ENCODE measurements around the gene TDRD12.

The TDRD12 gene

DNA sequence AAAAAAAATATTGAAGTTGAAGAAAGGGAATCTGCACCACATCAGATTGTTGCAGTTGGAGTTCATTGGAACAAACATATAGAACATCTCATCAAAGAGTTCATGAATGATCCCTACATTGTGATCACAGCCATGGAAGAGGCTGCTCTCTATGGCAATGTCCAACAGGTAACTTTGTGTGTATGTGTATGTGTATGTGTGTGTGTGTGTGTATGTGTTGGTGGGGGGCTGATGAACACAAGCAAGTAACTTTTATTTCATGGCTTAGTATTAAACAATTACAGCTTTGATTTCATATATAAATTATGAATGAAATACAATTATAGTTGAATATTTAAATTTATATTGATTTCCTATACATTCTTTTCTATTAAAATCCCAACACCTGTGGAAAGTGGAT lies 80.6 kb downstream of the TDRD12 start:
- TF ChIP-seq, protein P1, sequence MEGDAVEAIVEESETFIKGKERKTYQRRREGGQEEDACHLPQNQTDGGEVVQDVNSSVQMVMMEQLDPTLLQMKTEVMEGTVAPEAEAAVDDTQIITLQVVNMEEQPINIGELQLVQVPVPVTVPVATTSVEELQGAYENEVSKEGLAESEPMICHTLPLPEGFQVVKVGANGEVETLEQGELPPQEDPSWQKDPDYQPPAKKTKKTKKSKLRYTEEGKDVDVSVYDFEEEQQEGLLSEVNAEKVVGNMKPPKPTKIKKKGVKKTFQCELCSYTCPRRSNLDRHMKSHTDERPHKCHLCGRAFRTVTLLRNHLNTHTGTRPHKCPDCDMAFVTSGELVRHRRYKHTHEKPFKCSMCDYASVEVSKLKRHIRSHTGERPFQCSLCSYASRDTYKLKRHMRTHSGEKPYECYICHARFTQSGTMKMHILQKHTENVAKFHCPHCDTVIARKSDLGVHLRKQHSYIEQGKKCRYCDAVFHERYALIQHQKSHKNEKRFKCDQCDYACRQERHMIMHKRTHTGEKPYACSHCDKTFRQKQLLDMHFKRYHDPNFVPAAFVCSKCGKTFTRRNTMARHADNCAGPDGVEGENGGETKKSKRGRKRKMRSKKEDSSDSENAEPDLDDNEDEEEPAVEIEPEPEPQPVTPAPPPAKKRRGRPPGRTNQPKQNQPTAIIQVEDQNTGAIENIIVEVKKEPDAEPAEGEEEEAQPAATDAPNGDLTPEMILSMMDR (IDR thresholded peaks at IDR 0.05), result no peak

DNA sequence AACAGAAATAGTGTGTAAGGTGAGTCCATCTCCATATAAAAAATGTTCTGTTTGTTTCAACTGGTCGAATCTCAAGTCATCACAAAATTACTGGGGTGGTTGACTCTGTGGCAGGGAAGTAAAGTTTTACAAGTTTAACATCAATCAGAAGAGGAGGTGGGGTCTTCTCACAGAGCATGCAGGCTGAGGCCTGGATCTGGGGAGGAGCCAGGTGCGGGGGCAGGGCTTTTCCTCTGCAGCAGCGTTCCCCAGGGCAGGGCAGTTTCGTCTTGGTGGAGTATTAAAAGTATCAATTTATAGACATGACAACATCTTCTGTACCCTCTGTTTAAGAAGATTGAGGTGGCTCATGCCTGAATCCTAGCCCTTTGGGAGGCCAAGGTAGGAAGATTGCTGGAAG lies 81.2 kb downstream of the TDRD12 start:
- TF ChIP-seq, protein P1 (IDR thresholded peaks at IDR 0.05), result no peak

DNA sequence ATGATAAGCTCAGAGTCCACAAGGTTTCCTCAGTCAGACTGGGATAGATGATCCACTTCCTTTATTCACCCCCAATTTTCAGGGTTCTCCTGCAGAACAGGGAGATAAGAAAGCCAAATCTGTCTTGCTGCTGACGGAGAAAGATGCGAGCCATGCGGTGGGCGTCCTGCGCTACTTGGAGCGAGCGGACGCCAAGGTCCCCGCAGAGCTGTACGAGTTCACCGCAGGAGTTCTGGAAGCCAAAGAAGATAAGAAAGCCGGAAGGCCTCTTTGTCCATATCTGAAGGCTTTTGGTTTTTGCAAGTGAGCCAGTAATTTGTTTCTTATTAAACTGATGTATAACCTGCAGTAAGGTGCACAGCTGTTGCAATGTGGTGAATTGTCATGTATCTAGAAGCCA lies 83.3 kb downstream of the TDRD12 start:
- TF ChIP-seq, protein P1 (IDR thresholded peaks at IDR 0.05), result no peak

DNA sequence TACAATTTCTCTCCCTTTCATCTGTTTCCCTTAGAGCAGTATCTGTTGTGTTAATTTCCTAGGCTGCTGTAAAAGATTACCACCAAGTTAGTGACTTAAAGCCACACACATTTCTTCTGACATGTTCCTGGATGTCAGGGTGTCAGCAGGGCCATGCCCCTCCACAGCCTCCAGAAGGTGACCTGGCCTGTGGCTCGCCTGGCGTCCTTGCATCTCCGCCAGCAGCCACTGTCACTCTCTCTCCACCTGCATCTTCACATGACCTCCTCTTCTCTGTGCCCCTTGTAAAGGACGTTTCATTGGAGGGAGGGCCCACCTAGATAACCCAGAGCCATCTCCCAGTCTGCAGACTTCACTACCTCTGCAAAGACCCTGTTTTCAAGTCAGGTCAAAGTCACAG lies 88.7 kb downstream of the TDRD12 start:
- TF ChIP-seq, protein P1 (IDR thresholded peaks at IDR 0.05), result no peak

GRCh38 chr19:32809254-32809653 lies 89.7 kb downstream of the TDRD12 start:
- TF ChIP-seq, protein P1 (IDR thresholded peaks at IDR 0.05), result no peak; the same call in 1 of the 2 replicates

DNA sequence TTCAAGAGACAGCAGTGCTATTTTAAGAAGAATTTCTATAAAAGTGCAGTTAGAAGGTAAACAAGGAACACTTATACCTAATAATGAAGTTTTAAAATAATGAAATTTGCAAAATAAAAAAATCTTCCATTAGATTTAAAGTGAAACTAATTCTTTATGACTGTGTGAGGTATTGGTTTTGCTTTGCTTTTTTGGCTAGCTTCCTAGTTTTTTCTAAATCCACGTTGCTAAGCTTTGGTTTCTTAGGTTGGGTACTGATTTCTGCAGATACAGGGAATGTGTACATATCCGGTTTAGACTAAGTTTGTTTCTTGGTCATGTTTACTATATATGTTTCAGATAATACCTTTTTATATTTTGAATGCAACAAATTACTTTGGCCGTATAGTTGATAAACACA lies 90.2 kb downstream of the TDRD12 start:
- TF ChIP-seq, protein P1 (IDR thresholded peaks at IDR 0.05), result no peak

- TF ChIP-seq, protein P1 (IDR thresholded peaks at IDR 0.05), result no peak
These were observed 90.9 kb downstream of the TDRD12 start for GRCh38 chr19:32810452-32810851.

DNA sequence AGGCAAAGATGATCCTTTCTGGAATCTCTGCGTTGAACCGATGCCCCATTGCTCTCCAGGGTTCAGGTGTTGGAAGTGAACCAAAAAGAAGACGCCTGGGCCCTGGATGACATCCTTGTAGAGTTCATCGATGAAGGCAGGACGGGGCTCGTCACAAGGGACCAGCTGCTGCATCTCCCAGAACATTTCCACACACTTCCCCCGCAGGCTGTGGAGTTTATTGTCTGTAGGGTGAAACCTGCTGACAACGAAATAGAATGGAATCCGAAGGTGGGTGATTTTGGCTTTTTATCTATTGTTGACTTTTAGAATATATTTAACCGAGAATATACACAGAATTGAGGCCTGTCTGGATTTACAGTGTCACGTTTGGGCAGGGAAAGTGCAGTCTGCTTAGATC lies 91.6 kb downstream of the TDRD12 start:
- TF ChIP-seq, protein P1 (IDR thresholded peaks at IDR 0.05), result no peak
